H54 (cell line): ENCODE data around the gene FAM53B.
"Not testable (repeated sequence)": the region's sequence is repeated elsewhere in the genome, so short reads cannot be mapped to it uniquely, and the experiment has no call there.

Source experiments
- DNase-seq: peaks from one replicate; pipeline ENCODE4 v3.0.0; 2011; ENCODE audit warnings: low spot score, mixed read lengths; ENCODE audit not compliant: insufficient read length
- FAIRE-seq: peaks from 3 replicates; lab custom pipeline; 2011; peaks lifted over from hg19 to GRCh38; lab: Jason Lieb, UNC
- POLR2A ChIP-seq: IDR thresholded peaks from 2 replicates; pipeline ENCODE4 v1.6.1; 2011; ENCODE audit warnings: low read depth, mild to moderate bottlenecking, low read length

FAM53B gene, protein sequence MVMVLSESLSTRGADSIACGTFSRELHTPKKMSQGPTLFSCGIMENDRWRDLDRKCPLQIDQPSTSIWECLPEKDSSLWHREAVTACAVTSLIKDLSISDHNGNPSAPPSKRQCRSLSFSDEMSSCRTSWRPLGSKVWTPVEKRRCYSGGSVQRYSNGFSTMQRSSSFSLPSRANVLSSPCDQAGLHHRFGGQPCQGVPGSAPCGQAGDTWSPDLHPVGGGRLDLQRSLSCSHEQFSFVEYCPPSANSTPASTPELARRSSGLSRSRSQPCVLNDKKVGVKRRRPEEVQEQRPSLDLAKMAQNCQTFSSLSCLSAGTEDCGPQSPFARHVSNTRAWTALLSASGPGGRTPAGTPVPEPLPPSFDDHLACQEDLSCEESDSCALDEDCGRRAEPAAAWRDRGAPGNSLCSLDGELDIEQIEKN

DNA sequence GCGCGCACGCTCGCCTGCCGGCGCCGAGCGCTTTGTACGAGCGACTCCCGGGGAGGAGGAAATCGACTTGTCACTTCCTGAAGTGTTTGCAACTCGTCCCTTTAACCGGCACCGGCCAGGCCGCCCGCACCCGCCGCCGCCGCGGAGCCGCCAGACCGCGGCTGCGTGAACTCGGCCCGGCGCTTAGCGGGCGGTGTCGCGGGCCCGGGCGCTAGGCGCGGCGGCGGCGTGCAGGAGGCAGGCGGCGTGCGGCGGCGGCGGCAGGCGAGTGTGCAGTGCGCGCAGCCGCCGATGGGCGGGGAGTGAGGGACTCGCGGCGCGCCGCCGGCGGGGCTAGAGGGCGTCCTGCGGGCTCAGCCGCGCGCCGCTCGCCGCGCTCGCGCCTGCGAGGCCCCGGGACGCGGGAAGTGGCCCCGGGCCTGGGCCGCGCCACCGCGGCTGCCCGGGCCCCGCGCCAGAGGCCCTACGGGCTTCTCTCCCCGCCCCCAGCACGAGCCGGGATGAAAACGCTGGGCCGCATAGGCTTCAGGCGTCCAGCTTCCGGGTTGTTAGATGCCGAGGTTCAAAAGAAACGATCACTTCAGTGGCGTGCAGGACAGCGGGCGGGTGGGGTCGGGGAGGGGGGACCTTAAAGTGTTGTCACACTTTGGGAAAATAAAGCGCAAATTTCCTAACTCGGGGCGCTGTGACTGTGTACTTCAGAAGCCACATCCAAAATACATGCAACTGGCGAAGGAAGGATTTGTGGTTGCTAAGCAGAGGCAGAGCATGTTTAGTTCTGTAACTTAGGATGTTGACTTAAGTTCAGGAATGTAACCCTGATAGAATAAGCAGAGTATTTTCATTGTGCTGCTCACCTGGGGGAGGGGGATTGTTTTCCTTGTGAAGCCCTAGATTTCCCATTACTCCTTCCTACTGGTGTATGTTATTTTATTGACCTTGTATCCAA, at the start of gene FAM53B:
FAM53B (minus strand) TSS at position 277 of the 949 bp plus-strand sequence. CDS start 37,665 bp downstream, outside the sequence.
- FAIRE-seq: peak; percentile 67
- DNase-seq: peak; percentile 64
- peak; percentile 15; the same call in 1 of the 2 replicates for TF ChIP-seq POLR2A

DNA sequence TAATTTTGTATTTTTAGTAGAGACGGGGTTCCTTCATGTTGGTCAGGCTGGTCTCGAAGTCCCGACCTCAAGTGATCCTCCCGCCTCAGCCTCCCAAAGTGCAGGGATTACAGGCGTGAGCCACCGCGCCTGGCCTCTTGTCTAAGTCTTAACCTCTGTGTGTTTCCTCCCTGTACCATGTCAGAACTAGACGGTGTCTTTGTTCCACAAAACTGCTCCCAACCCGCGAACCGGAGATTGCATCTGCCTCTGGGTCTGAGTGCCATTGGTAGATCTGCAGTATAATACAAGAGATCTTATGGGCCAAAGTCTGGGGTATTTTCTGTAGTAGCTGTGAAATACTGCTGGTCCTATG, 48.8 kb upstream of the FAM53B start:
- TF ChIP-seq POLR2A: no peak
- DNase-seq: no peak
- FAIRE-seq: no peak

DNA sequence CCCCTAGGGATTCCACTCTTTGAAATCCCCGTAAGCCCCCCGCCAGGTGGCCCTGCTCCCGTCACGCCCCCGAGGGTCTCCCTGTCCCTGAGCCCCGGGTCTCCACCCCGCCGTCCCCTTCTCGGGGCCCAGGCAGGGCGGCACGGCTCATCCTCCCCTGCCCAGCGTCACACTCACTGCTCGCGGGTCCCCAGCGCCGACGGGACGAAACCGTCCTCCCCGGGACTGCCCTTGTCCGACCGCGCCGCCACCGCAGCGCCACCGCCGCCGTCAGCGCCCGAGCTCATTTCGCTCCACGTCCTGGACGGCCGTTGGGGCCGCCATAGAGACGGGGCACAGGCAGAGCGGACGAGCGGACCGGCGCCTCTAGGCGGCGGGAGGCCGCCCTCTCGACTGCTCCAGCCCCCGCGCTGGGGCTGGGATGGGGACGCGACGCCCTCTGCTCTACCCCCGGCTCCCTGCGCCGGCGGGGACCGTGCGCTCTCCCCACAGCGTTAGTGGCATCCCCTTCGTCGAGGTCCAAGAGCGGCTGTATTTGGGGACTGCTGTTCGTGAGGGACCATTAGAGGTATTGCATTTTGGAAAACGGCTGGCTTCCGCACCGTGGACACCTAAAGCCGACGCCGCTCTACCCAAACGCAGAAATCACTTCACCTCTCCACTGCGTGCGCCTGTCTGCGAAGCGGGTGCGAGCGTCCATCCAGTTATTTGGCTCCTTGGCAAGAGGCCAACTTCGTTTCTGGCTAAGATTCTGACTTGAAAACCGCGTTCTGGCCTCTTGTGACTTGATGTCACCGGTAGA, 47.6 kb upstream of the FAM53B start, which contains the start of gene EEF1AKMT2:
EEF1AKMT2 (minus strand) TSS at position 341 of the 802 bp plus-strand sequence; CDS start at position 287, 54 bp downstream.
- TF ChIP-seq POLR2A: peak; percentile 82
- DNase-seq (peak; percentile 62), FAIRE-seq (no peak)

DNA sequence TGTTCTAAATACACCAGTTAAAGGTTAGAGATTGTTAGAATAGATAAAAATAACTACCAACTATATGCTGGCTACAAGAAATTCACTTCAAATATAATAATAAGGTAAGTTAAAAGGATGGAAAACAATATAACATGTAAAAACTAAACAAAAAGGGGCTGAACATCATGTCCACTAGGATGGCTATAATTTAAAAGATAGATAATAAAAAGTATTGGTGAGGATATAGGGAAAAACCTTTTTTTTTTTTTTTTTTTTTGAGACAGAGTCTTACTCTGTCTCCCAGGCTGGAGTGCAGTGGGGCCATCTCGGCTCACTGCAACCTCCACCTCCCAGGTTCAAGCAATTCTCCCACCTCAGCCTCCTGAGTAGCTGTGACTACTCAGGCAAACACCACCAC, 38.7 kb upstream of the FAM53B start:
- not testable (repeated sequence) for FAIRE-seq

DNA sequence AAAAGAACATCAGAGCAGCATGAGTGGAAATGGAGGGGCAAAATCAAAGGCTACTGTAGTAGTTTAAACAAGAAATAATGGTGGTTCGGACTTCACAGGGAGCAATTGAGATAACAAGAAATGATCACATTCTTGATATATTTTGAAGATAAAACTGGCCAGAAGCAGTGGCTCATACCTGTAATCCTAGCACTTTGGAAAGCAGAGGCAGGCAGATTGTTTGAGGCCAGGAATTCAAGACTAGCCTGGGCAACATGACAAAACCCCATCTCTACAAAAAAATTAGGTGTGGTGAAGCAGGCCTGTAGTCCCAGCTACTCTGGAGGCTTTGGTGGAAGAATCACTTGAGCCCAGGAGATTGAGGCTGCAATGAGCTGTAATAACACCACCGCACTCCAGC, 24.6 kb upstream of the FAM53B start:
- no peak for TF ChIP-seq POLR2A
- FAIRE-seq: no peak

More for the DNA sequence above, 38.7 kb upstream of the FAM53B start:
- not testable (repeated sequence) for DNase-seq

DNA sequence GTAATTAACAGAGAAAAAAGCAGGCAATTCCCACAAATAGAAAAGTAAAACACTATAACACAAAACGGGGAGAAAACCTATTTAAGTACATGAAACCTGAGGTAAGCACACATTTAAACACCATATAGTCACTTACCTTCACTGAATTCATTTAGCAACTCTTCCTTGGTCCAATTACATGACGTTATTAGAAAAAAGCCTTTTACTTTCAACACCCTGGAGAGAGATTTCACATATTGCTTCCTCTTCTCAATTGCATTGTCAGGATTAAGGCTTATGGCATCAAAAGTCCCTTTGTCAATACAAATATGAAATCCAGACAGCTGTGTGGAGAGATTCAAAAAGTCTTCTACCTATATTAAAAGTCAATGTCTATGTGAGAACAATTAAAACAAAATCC, 21.1 kb upstream of the FAM53B start:
- no peak for TF ChIP-seq POLR2A
- no peak for FAIRE-seq
- no peak for DNase-seq

More for the DNA sequence above, 24.6 kb upstream of the FAM53B start:
- DNase-seq: no peak

DNA sequence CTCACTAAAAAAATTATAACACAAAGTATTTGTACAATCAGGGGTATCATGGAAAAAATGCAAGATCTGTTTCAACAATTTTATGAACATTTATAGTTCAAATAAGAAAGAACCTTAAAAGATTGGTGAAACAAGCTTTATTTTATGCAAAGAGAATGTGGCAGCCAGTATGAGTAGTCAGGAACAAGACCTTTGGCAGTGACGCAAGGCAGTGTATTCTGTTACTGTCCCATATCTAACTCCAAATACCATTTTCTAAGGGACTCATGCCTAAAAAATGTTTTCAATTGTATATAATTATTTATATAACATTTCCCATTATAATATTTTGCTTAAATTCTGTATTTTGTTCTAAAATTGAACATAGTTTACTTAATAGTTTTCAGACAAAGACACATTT, 19.1 kb upstream of the FAM53B start:
- no peak for FAIRE-seq
- DNase-seq: no peak
- TF ChIP-seq POLR2A: no peak

DNA sequence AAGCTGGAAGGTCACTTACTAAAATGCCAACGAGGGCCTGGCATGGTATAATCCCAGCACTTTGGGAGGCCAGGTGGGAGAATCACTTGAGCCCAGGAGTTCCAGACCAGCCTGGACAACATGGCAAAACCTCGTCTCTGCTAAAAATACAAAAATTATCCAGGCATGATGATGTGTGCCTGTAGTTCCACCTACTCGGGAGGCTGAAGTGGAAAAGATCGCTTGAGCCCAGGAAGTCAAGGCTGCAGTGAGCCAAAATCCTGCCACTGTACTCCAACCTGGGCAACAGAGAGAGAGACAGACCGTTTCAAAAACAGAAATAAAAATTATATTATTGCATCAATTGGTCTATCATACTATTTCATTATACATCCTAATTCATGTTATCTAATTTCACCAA, 18.1 kb upstream of the FAM53B start:
- TF ChIP-seq POLR2A: no peak
- no peak for FAIRE-seq
- DNase-seq: no peak

DNA sequence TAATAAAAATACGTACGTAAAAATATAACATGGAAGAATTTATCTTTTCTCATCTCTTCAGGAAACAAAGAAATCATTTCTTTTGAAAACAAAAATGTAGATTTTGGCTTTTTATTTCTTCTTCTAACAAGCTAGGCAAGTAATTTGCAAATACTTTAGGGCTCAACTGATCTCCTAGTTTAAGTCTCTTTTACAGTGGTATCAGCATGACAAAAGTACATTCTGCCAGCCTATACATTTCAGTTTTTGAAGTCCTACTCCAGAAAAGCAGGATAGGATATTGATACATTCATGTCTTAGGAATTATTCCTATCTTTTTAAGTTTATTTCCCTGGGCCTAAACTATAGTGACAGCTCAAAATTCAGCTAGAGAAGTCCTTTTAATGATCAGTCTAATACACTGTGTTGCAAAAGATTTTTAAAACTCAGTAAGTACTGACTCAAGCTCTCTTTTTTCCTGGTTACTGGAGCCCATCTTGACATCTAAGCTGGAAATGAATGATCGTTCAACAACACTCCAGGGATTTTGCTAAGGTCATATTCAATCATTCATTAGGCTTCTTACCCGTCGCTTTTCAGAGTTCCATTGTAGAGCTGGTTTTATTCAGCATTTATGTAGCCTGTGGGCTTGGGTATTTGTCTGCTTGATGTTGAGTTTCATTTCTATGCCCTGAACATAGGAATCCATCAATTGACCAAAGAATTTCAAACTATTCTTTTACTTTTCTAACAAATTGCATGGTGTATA, 12.2 kb upstream of the FAM53B start:
- TF ChIP-seq POLR2A: no peak
- DNase-seq (no peak), FAIRE-seq (no peak)

DNA sequence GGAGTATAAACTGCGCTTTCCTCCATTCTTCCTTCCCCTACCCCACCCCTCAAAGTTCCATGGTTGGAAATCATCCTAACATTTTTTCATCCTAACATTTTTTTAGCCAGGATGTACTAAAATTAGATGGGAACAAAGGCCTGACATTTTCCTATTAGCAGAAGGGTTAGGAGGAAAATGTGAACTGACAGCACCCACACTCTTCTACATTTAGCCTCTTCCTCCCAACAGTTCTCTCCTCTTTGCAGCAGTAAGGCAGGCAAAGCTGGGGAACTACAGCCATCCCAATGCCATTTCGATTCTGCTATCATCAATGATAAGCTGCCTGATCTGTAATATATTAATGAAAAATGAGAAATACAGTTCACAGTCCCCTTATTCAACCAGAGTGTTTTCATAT, 11.4 kb upstream of the FAM53B start:
- FAIRE-seq: no peak
- DNase-seq: no peak

DNA sequence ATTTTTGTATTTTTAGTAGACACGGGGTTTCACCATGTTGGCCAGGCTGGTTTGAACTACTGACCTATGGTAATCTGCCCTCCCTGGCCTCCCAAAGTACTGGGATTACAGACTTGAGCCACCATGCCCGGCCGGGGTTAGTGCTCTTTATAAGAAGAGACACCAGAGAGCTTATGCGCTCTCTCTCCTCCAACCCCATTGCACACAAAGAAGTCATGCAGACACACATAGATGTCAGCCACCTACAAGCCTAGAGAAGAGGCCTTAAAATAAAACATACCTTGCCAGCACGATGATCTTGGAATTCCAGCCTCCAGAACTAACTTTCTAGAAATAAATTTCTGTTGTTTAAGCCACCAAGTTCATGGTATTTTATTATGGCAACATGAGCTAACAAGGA, 10.0 kb upstream of the FAM53B start:
- FAIRE-seq (no peak), DNase-seq (no peak)
- TF ChIP-seq POLR2A: no peak

More for the DNA sequence above, 11.4 kb upstream of the FAM53B start:
- TF ChIP-seq POLR2A: no peak

DNA sequence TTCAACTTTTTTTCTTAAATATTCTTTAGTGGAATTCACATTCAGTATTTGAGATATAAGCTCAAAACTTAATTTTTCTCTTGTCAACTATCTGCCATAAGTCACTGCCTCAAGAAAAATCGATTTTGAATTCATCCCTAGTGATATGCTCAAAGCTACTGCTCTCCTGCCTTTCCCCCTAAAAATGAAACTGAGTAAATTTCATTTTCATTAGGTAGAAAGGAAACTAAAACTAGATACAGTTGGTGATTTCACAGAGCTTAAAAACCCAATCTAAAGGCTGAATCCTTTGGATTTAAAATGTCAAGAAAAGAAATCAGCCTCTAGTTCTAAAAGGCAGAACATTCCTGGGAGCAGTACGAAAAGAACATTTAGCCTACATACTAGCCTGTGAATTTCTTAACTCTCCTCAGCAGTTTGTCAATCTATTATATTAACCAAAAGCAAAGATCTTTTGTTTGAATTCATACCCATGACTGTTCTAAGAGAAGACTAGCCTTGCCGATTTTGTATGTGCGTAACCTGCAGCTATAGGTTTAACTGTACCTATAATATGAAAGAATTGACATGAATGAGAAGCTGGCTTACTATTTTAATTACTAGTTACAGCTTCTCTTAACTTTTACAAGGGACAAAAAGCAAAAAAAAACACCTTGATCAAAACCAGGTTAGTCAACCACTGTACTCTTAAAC, 4.9 kb upstream of the FAM53B start:
- DNase-seq (no peak), FAIRE-seq (no peak)
- no peak for TF ChIP-seq POLR2A
